Panc1 (cell line): ENCODE measurements around the gene FCHSD2. TPM values are rescaled to one million over a fixed set of nuclear protein-coding genes. Genes with fewer than 3 reads are reported as not detected.
"Not testable (repeated sequence)": the region's sequence is repeated elsewhere in the genome, so short reads cannot be mapped to it uniquely, and the experiment has no call there.

ENCODE experiments used
- ATAC-seq: fragments of 200-7000 bp; cut with Tn5 transposase; 2 replicates; pipeline ENCODE4 v1.9.1; 2020; ENCODE audit warnings: mild to moderate bottlenecking, moderate library complexity
- BruUV-seq: library from RNA; stranded (reverse); fragments of 400-500 nt; replicated peaks from 2 replicates; lab custom pipeline; 2021; lab: Mats Ljungman, UMichigan
- CTCF ChIA-PET: fragments of 300-600 bp; sonication (Branson Sonifier 250); formaldehyde crosslinking; loops from one replicate; lab custom pipeline; 2022; ENCODE audit warnings: antibody characterized with exemption; lab: Charles Lee
- POLR2A ChIA-PET: fragments of 300-600 bp; sonication (Branson Sonifier 250); formaldehyde crosslinking; loops from one replicate; lab custom pipeline; 2022; ENCODE audit warnings: antibody characterized with exemption; lab: Charles Lee
- DNase-seq: peaks from one replicate; pipeline ENCODE4 v3.0.0-alpha.2; 2010; ENCODE audit warnings: low read depth, low spot score
- H3K27ac ChIP-seq: 2 replicates; pipeline ENCODE4 v1.5.1; 2011; ENCODE audit warnings: mild to moderate bottlenecking, low read length, inconsistent platforms
- H3K27me3 ChIP-seq: fragments of 200-500 bp; sonication (Bioruptor generic); 2 replicates; pipeline ENCODE4 v1.6.0; 2014; ENCODE audit warnings: low read length, inconsistent platforms; ENCODE audit not compliant: control insufficient read depth, insufficient read depth
- H3K36me3 ChIP-seq: fragments of 200-500 bp; sonication (Bioruptor generic); 2 replicates; pipeline ENCODE4 v1.5.1; 2014; ENCODE audit warnings: inconsistent platforms, mild to moderate bottlenecking, low read length, moderate library complexity; ENCODE audit not compliant: control insufficient read depth, insufficient read depth
- H3K4me1 ChIP-seq: 2 replicates; pipeline ENCODE4 v1.5.1; 2011; ENCODE audit warnings: inconsistent platforms, mild to moderate bottlenecking, low read length, moderate library complexity; ENCODE audit not compliant: control insufficient read depth, insufficient read depth
- H3K4me3 ChIP-seq, 2 experiments: 2 replicates each; pipeline ENCODE4 v1.5.1; 2011 to 2012; ENCODE audit warnings: low read depth in 2 of 2, low read length in 2 of 2, mild to moderate bottlenecking in 2 of 2, inconsistent platforms in 1 of 2, moderate library complexity in 1 of 2
- H3K9me3 ChIP-seq: fragments of 200-500 bp; sonication (Bioruptor generic); 2 replicates; pipeline ENCODE4 v1.5.1; 2014; ENCODE audit warnings: low read depth, mild to moderate bottlenecking, inconsistent platforms, low read length, moderate library complexity; ENCODE audit not compliant: control insufficient read depth, insufficient read depth
- CTCF ChIP-seq: fragments of 450-650 bp; IDR thresholded peaks from 2 replicates; pipeline ENCODE4 v1.5.1; 2017; ENCODE audit warnings: mild to moderate bottlenecking
- POLR2AphosphoS5 ChIP-seq: IDR thresholded peaks from 2 replicates; pipeline ENCODE4 v1.6.1; 2012; ENCODE audit warnings: mild to moderate bottlenecking, low read depth, low read length, moderate library complexity
- REST ChIP-seq, 2 experiments: IDR thresholded peaks; 2 replicates each; pipeline ENCODE4 v1.6.1; 2011 to 2012; ENCODE audit warnings: low read depth in 2 of 2, control low read depth in 1 of 2, low read length in 1 of 2, mild to moderate bottlenecking in 1 of 2, moderate library complexity in 1 of 2; ENCODE audit not compliant: insufficient read depth in 1 of 2
- SIN3A ChIP-seq: IDR thresholded peaks from 2 replicates; pipeline ENCODE4 v1.6.1; 2012; ENCODE audit warnings: low read depth, mild to moderate bottlenecking, low read length, moderate library complexity, borderline replicate concordance; ENCODE audit not compliant: insufficient read depth
- TCF7L2 ChIP-seq: IDR thresholded peaks from 2 replicates; pipeline ENCODE4 v1.6.1; 2011; ENCODE audit warnings: mild to moderate bottlenecking, low read depth, low read length, inconsistent platforms
- in situ Hi-C: cut with HindIII; loops from 2 replicates; pipeline ENCODE4 v1.10.0; 2016; ENCODE audit warnings: low sequenced_read_pairs, low pct_unique_long_range_greater_than_20kb
- intact Hi-C: fragments of 100-400 bp; cut with micrococcal nuclease; formaldehyde crosslinking; loops from one replicate; pipeline ENCODE4 v1.10.0; 2022; ENCODE audit not compliant: unreplicated experiment
- total RNA-seq: library from RNA; stranded (reverse); gene quantifications from one replicate; pipeline ENCODE4 v1.2.1, GENCODE V29; 2021; ENCODE audit not compliant: unreplicated experiment

Gene FCHSD2
- total RNA-seq, 1 experiment from 2014 or later: 31.8 TPM

- in situ Hi-C loops (no loop called here), intact Hi-C loops (no loop called here)
- no peaks in the 10 kb centered on the region for H3K27me3 ChIP-seq
- no peak overlapping the region for H3K4me3 ChIP-seq
- ChIA-PET CTCF (no interaction called here), POLR2A (no interaction called here)
- BruUV-seq: no TSS peak
- H3K4me1 ChIP-seq: no peaks in the 10 kb centered on the region
- no peaks in the 10 kb centered on the region for H3K36me3 ChIP-seq
- TF ChIP-seq TCF7L2: no peak
- no peak overlapping the region for H3K27ac ChIP-seq
- no peak for ATAC-seq
- no peak for DNase-seq
- H3K9me3 ChIP-seq: no peaks in the 10 kb centered on the region; the same call in 1 of the 2 replicates
Measured at GRCh38 chr11:73028611-73029010, 113.5 kb downstream of the FCHSD2 start.

- ATAC-seq, POLR2A ChIA-PET, H3K36me3 ChIP-seq, H3K27ac ChIP-seq, intact Hi-C loops, H3K27me3 ChIP-seq, CTCF ChIA-PET, BruUV-seq, DNase-seq, H3K4me3 ChIP-seq, in situ Hi-C loops, H3K4me1 ChIP-seq, H3K9me3 ChIP-seq: not testable (repeated sequence)
Measured at GRCh38 chr11:73027840-73028239, 114.3 kb downstream of the FCHSD2 start.

GRCh38 chr11:73024639-73025038 lies 117.5 kb downstream of the FCHSD2 start:
- DNase-seq (no peak), ATAC-seq (no peak)
- BruUV-seq: no TSS peak
- TF ChIP-seq REST (IDR thresholded peaks at IDR 0.05; ENCODE audit: insufficient read depth in 1 of 2, low read depth in 2 of 2, low read length in 1 of 2): no peak
- no peak for TF ChIP-seq CTCF
- TF ChIP-seq POLR2AphosphoS5: no peak
- no peak for TF ChIP-seq TCF7L2
- no peak for TF ChIP-seq SIN3A
- no peaks in the 10 kb centered on the region for H3K36me3 ChIP-seq
- H3K27me3 ChIP-seq: no peaks in the 10 kb centered on the region
- H3K4me3 ChIP-seq: no peak overlapping the region
- ChIA-PET POLR2A (no interaction called here), CTCF (no interaction called here)
- no peaks in the 10 kb centered on the region; the same call in 1 of the 2 replicates for H3K9me3 ChIP-seq
- intact Hi-C loops (no loop called here), in situ Hi-C loops (no loop called here)
- no peaks in the 10 kb centered on the region for H3K4me1 ChIP-seq
- no peak overlapping the region for H3K27ac ChIP-seq
